GM19193 (cell line): ENCODE results near the gene RNF225.

Experiments
- POLR2A ChIP-seq: IDR thresholded peaks from 4 replicates; pipeline ENCODE4 v1.6.1; 2011; ENCODE audit not compliant: insufficient read depth, insufficient read length; ENCODE audit errors: extremely low read depth

The RNF225 gene

GRCh38 chr19:58395220-58395978 lies at the start of gene RNF225:
Gene RNF225, plus strand, starts transcription at chr19:58395656. Its CDS starts 434 bp downstream, at chr19:58396090.
- peak; percentile 57 for TF ChIP-seq POLR2A

- TF ChIP-seq POLR2A: peak; percentile 75
These were observed 48.2 kb upstream of the RNF225 start for GRCh38 chr19:58346961-58347929.

GRCh38 chr19:58349590-58349989 lies 45.9 kb upstream of the RNF225 start:
- no peak for TF ChIP-seq POLR2A

- no peak for TF ChIP-seq POLR2A
These were observed 45.2 kb upstream of the RNF225 start for GRCh38 chr19:58350001-58350861.

GRCh38 chr19:58350871-58351557 lies 44.4 kb upstream of the RNF225 start:
- TF ChIP-seq POLR2A: no peak

- no peak for TF ChIP-seq POLR2A
These were observed 43.9 kb upstream of the RNF225 start for GRCh38 chr19:58351558-58351878.

- TF ChIP-seq POLR2A: no peak
These were observed 43.3 kb upstream of the RNF225 start for GRCh38 chr19:58351990-58352755.

GRCh38 chr19:58352760-58353671 lies 42.4 kb upstream of the RNF225 start, which contains the start of gene A1BG:
Gene A1BG, minus strand, starts transcription at chr19:58353492. Its CDS starts 55 bp downstream, at chr19:58353437.
- TF ChIP-seq POLR2A: no peak

- TF ChIP-seq POLR2A: no peak
These were observed 41.6 kb upstream of the RNF225 start for GRCh38 chr19:58353717-58354477.

- TF ChIP-seq POLR2A: no peak
These were observed 40.9 kb upstream of the RNF225 start for GRCh38 chr19:58354478-58355030.

GRCh38 chr19:58355215-58355796 lies 40.1 kb upstream of the RNF225 start:
- no peak for TF ChIP-seq POLR2A

- no peak for TF ChIP-seq POLR2A
These were observed 39.3 kb upstream of the RNF225 start for GRCh38 chr19:58355908-58356765.
